ENCODE measurements around the gene NSUN7. TPM values are rescaled to one million over a fixed set of nuclear protein-coding genes. Genes with fewer than 3 reads are reported as not detected.
A peak's percentile ranks its signal among the peaks of the same experiment; 100 is the strongest.

Gene NSUN7
- total RNA-seq, 2 donors from 2014 or later, result 6.8 to 21.8 TPM

- H3K27me3 ChIP-seq (replicated peaks; ENCODE audit: insufficient read depth), result no peaks in the 10 kb centered on the region
- no peak overlapping the region for H3K4me3 ChIP-seq
- H3K4me1 ChIP-seq (ENCODE audit: control insufficient read depth in 1 of 2, low read depth in 2 of 2), result peaks cover 3 to 31% of the 10 kb centered on the region in 2 donors
- no peak overlapping the region for H3K27ac ChIP-seq
- H3K9me3 ChIP-seq, result no peaks in the 10 kb centered on the region
- ATAC-seq (ENCODE audit: insufficient number of reproducible peaks, low FRiP score, low read depth) (no peak), DNase-seq (ENCODE audit: low spot score) (no peak)
- TF ChIP-seq, protein P1, sequence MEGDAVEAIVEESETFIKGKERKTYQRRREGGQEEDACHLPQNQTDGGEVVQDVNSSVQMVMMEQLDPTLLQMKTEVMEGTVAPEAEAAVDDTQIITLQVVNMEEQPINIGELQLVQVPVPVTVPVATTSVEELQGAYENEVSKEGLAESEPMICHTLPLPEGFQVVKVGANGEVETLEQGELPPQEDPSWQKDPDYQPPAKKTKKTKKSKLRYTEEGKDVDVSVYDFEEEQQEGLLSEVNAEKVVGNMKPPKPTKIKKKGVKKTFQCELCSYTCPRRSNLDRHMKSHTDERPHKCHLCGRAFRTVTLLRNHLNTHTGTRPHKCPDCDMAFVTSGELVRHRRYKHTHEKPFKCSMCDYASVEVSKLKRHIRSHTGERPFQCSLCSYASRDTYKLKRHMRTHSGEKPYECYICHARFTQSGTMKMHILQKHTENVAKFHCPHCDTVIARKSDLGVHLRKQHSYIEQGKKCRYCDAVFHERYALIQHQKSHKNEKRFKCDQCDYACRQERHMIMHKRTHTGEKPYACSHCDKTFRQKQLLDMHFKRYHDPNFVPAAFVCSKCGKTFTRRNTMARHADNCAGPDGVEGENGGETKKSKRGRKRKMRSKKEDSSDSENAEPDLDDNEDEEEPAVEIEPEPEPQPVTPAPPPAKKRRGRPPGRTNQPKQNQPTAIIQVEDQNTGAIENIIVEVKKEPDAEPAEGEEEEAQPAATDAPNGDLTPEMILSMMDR (IDR thresholded peaks at IDR 0.05), result no peak
- no peaks in the 10 kb centered on the region for H3K36me3 ChIP-seq
Measured at GRCh38 chr4:40840255-40840984, 90.7 kb downstream of the NSUN7 start.

GRCh38 chr4:40840985-40841571 lies 91.3 kb downstream of the NSUN7 start:
- Histone ChIP-seq H3K27ac (no peak overlapping the region), H3K36me3 (no peaks in the 10 kb centered on the region), H3K27me3 (replicated peaks; ENCODE audit: insufficient read depth) (no peaks in the 10 kb centered on the region), H3K9me3 (no peaks in the 10 kb centered on the region), H3K4me1 (ENCODE audit: control insufficient read depth in 1 of 2, low read depth in 2 of 2) (peaks cover 3 to 34% of the 10 kb centered on the region in 2 donors), H3K4me3 (no peak overlapping the region)
- TF ChIP-seq, protein P1 (IDR thresholded peaks at IDR 0.05), result peak; percentile 57
- DNase-seq (ENCODE audit: low spot score) (peak; percentile 60), ATAC-seq (ENCODE audit: insufficient number of reproducible peaks, low FRiP score, low read depth) (no peak)

GRCh38 chr4:40842318-40842717 lies 92.6 kb downstream of the NSUN7 start:
- DNase-seq (ENCODE audit: low spot score) (no peak), ATAC-seq (ENCODE audit: insufficient number of reproducible peaks, low FRiP score, low read depth) (no peak)
- H3K27ac ChIP-seq, result no peak overlapping the region
- H3K36me3 ChIP-seq, result no peaks in the 10 kb centered on the region
- H3K4me1 ChIP-seq (ENCODE audit: control insufficient read depth in 1 of 2, low read depth in 2 of 2), result peaks cover 3 to 31% of the 10 kb centered on the region in 2 donors
- H3K27me3 ChIP-seq (replicated peaks; ENCODE audit: insufficient read depth), result no peaks in the 10 kb centered on the region
- TF ChIP-seq, protein P1 (IDR thresholded peaks at IDR 0.05), result no peak
- H3K9me3 ChIP-seq, result no peaks in the 10 kb centered on the region
- no peak overlapping the region for H3K4me3 ChIP-seq

DNA sequence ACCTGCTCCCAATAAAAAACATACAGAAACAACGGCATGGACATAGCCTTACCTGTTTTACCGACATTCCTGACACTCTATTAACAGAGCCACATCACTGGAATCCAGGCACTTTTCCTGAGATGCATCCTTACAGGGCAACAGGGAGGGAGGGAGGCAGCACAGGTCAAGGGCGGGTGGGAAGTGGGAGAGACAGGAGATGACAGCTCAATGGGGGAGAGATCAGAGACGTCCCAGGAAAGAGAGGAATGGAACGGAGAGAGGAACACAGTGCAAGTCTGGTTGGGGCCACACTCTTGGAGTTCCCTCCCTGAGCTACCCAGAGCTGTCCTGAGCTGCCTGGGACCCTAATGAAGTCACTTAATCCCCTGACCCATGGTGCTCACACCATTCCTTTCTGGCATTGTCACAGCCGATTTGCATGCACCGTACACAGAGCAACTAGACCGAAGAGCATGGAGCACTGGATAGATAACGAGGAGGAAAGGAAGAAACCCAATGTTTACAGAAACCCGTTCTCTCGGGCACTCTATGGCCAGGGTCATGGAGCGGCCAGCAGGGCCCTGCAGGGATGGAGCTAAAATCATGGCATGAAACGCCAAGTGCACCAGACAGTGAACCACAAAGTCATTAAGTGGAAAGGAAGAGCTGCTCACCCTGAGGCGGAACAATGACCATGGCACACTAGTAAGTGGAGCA lies 93.1 kb downstream of the NSUN7 start:
- no peaks in the 10 kb centered on the region for H3K27me3 ChIP-seq (replicated peaks; ENCODE audit: insufficient read depth)
- no peak for ATAC-seq (ENCODE audit: insufficient number of reproducible peaks, low FRiP score, low read depth)
- TF ChIP-seq, protein P1 (IDR thresholded peaks at IDR 0.05), result no peak
- no peaks in the 10 kb centered on the region for H3K9me3 ChIP-seq
- no peaks in the 10 kb centered on the region for H3K36me3 ChIP-seq
- peaks cover 3 to 29% of the 10 kb centered on the region in 2 donors for H3K4me1 ChIP-seq (ENCODE audit: control insufficient read depth in 1 of 2, low read depth in 2 of 2)
- DNase-seq (ENCODE audit: low spot score), result no peak
- no peak overlapping the region for H3K4me3 ChIP-seq
- no peak overlapping the region for H3K27ac ChIP-seq

DNA sequence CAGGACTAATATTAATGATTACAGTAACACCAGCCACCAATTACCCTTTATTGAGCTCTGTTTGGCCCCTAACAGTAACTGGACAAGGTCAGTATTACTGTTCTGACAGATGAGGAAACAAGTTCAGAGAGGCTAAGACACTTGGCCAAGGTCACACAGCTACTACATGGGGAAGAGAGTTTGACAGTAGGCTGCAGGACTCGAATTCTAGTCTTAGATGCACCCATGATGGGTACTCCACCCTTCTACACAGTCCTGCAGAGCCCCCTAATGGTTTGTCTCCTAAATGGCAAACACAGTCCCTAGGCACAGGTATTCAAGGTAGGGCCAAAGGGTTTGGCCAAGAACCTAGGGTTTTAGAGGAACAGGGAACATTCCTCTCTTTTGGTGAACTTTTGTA lies 93.9 kb downstream of the NSUN7 start:
- Histone ChIP-seq H3K27me3 (replicated peaks; ENCODE audit: insufficient read depth) (no peaks in the 10 kb centered on the region), H3K27ac (peak overlapping the region; percentile 53 to 63), H3K4me3 (no peak overlapping the region), H3K9me3 (no peaks in the 10 kb centered on the region), H3K4me1 (ENCODE audit: control insufficient read depth in 1 of 2, low read depth in 2 of 2) (peaks cover 3 to 29% of the 10 kb centered on the region in 2 donors), H3K36me3 (no peaks in the 10 kb centered on the region)
- ATAC-seq (ENCODE audit: insufficient number of reproducible peaks, low FRiP score, low read depth) (no peak), DNase-seq (ENCODE audit: low spot score) (no peak)
- TF ChIP-seq, protein P1 (IDR thresholded peaks at IDR 0.05), result no peak

Data from thoracic aorta (tissue), 2 donors.